Uterus (tissue), 2 donors: ENCODE results near the gene SENP8.

Source experiments
- POLR2A ChIP-seq, 2 donors: fragments of 450-650 bp; IDR thresholded peaks; one replicate each; pipeline ENCODE4 v1.6.1; 2016; ENCODE audit warnings: antibody characterized with exemption in 2 of 2, mild to moderate bottlenecking in 1 of 2, moderate library complexity in 1 of 2
- TF ChIP-seq, protein P1 (sequence below), 4 experiments: fragments of 200-600 bp in 2 of 4; fragments of 450-650 bp in 2 of 4; sonication (generic) in 2 of 4; IDR thresholded peaks; one replicate each; pipeline ENCODE4 v1.5.1; 2016 to 2019; ENCODE audit warnings: antibody characterized with exemption in 4 of 4, mild to moderate bottlenecking in 2 of 4, moderate library complexity in 1 of 4

DNA sequence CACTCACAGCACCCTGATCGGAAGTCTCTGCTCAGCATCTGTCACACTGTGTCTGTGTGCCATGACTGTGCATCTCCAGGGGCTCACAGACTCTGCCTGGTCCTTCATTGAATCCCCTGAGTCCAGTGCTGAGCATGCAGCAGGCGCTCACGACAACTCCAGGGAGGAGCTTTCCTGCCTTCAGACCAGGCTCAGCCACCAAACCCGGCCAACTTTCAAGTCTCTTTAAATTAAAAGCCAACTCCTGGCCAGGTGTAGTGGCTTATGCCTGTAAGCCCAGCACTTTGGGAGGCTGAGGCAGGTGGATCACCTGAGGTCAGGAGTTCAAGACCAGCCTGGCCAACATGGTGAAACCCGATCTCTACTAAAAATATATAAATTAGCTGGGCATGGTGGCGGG, 55.2 kb downstream of the SENP8 start:
- TF ChIP-seq POLR2A (IDR thresholded peaks at IDR 0.05) = no peak
- TF ChIP-seq, protein P1, sequence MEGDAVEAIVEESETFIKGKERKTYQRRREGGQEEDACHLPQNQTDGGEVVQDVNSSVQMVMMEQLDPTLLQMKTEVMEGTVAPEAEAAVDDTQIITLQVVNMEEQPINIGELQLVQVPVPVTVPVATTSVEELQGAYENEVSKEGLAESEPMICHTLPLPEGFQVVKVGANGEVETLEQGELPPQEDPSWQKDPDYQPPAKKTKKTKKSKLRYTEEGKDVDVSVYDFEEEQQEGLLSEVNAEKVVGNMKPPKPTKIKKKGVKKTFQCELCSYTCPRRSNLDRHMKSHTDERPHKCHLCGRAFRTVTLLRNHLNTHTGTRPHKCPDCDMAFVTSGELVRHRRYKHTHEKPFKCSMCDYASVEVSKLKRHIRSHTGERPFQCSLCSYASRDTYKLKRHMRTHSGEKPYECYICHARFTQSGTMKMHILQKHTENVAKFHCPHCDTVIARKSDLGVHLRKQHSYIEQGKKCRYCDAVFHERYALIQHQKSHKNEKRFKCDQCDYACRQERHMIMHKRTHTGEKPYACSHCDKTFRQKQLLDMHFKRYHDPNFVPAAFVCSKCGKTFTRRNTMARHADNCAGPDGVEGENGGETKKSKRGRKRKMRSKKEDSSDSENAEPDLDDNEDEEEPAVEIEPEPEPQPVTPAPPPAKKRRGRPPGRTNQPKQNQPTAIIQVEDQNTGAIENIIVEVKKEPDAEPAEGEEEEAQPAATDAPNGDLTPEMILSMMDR (IDR thresholded peaks at IDR 0.05) = no peak
